ENCODE results near the gene CEP44.

- TF ChIP-seq EZH2 (IDR thresholded peaks at IDR 0.05; ENCODE audit: low read length) (no peak), CTCF (optimal IDR thresholded peaks at IDR 0.05 in 1 of 3, IDR thresholded peaks at IDR 0.05 in 1 of 3, conservative IDR thresholded peaks at IDR 0.05 in 1 of 3; ENCODE audit: extremely low read depth in 1 of 3, insufficient read depth in 2 of 3, low read length in 3 of 3) (no peak)
Observed at GRCh38 chr4:174255786-174256185, 27.9 kb upstream of the CEP44 start.
